ENCODE data around the gene LMF2. TPM values are rescaled to one million over a fixed set of nuclear protein-coding genes. Genes with fewer than 3 reads are reported as not detected.

The LMF2 gene
- total RNA-seq, 2 experiments from 2014 or later, result 49.2 to 50.7 TPM

- H3K4me2 ChIP-seq (ENCODE audit: low read length), result peak overlapping the region; percentile 80
- no peaks in the 10 kb centered on the region for H4K20me1 ChIP-seq (ENCODE audit: insufficient read depth, low read length)
- CTCF ChIA-PET (ENCODE audit: unreplicated experiment), result no interaction called here
- POLR2A ChIA-PET, result interaction anchor here (1.0 kb wide), 1 partner anchor 58 kb away, joined by 3 read pairs; the partner anchor contains the start of gene SCO2
- no peaks in the 10 kb centered on the region for H3K9me2 ChIP-seq (ENCODE audit: insufficient read depth, low read length)
- H3K4me3 ChIP-seq (ENCODE audit: low read depth, low read length, poor library complexity, severe bottlenecking), result peak overlapping the region; percentile 96
- no peak overlapping the region for H2AFZ ChIP-seq (ENCODE audit: low read length)
- intact Hi-C loops (cut with micrococcal nuclease; ENCODE audit: unreplicated experiment), result no loop called here
- no TSS peak for BruUV-seq (replicated peaks)
- H3K9me3 ChIP-seq (ENCODE audit: low read length), result no peaks in the 10 kb centered on the region
- TF ChIP-seq EZH2phosphoT487 (IDR thresholded peaks at IDR 0.05; ENCODE audit: borderline replicate concordance, low read depth, low read length), result no peak
- TF ChIP-seq CTCF (conservative IDR thresholded peaks at IDR 0.05; ENCODE audit: low read length), result no peak
- H3K36me3 ChIP-seq (ENCODE audit: insufficient read depth, low read length), result peaks cover 73% of the 10 kb centered on the region
- H3K4me1 ChIP-seq (ENCODE audit: insufficient read depth, low read length, poor library complexity, severe bottlenecking), result peaks cover 53% of the 10 kb centered on the region
- peak; percentile 30 for DNase-seq (ENCODE audit: low spot score)
- H3K79me2 ChIP-seq (ENCODE audit: insufficient read depth, low read depth, low read length), result peaks cover 41% of the 10 kb centered on the region
- peak overlapping the region; percentile 95 for H3K27ac ChIP-seq (ENCODE audit: low read depth, low read length, poor library complexity, severe bottlenecking)
Observed at GRCh38 chr22:50467341-50467740, 40.2 kb downstream of the LMF2 start.

GRCh38 chr22:50465066-50465930 lies 42.2 kb downstream of the LMF2 start:
- TF ChIP-seq EZH2phosphoT487 (IDR thresholded peaks at IDR 0.05; ENCODE audit: borderline replicate concordance, low read depth, low read length) (no peak), CTCF (conservative IDR thresholded peaks at IDR 0.05; ENCODE audit: low read length) (no peak)
- ChIA-PET POLR2A (no interaction called here), CTCF (ENCODE audit: unreplicated experiment) (no interaction called here)
- Histone ChIP-seq H3K9me3 (ENCODE audit: low read length) (no peaks in the 10 kb centered on the region), H3K36me3 (ENCODE audit: insufficient read depth, low read length) (peaks cover 85% of the 10 kb centered on the region), H3K9me2 (ENCODE audit: insufficient read depth, low read length) (no peaks in the 10 kb centered on the region), H3K4me1 (ENCODE audit: insufficient read depth, low read length, poor library complexity, severe bottlenecking) (peaks cover 33% of the 10 kb centered on the region), H4K20me1 (ENCODE audit: insufficient read depth, low read length) (no peaks in the 10 kb centered on the region), H3K27ac (ENCODE audit: low read depth, low read length, poor library complexity, severe bottlenecking) (no peak overlapping the region), H3K4me2 (ENCODE audit: low read length) (no peak overlapping the region), H3K4me3 (ENCODE audit: low read depth, low read length, poor library complexity, severe bottlenecking) (no peak overlapping the region), H2AFZ (ENCODE audit: low read length) (no peak overlapping the region), H3K79me2 (ENCODE audit: insufficient read depth, low read depth, low read length) (peaks cover 28% of the 10 kb centered on the region)
- intact Hi-C loops (cut with micrococcal nuclease; ENCODE audit: unreplicated experiment), result no loop called here
- no peak for DNase-seq (ENCODE audit: low spot score)
- BruUV-seq (replicated peaks), result no TSS peak

DNA sequence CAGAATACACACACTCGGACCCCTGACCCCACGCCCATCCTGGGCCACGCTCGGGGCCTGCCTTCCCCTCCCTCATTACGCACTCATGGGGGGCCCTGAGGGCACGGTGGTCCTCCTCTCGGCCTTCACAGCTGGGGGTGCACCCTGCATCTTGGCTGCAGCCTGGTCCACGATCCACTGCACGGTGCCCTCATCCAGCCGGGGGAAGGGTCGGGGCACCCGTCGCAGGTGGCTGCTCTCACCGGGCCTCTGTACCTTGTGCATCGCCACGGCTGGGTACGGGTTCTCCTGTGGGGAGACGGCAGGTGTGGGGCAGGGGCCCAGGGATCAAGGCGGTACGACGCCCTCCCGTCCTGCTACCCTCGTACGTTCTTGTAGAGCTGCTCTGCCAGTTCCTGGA lies 43.1 kb downstream of the LMF2 start:
- no TSS peak for BruUV-seq (replicated peaks)
- POLR2A ChIA-PET, result no interaction called here

More for the DNA sequence above, 43.1 kb downstream of the LMF2 start:
- Histone ChIP-seq H3K4me1 (ENCODE audit: insufficient read depth, low read length, poor library complexity, severe bottlenecking) (peaks cover 27% of the 10 kb centered on the region), H3K79me2 (ENCODE audit: insufficient read depth, low read depth, low read length) (peaks cover 28% of the 10 kb centered on the region), H3K27ac (ENCODE audit: low read depth, low read length, poor library complexity, severe bottlenecking) (no peak overlapping the region), H3K9me3 (ENCODE audit: low read length) (no peaks in the 10 kb centered on the region), H3K9me2 (ENCODE audit: insufficient read depth, low read length) (no peaks in the 10 kb centered on the region), H3K4me2 (ENCODE audit: low read length) (no peak overlapping the region), H3K36me3 (ENCODE audit: insufficient read depth, low read length) (peaks cover 93% of the 10 kb centered on the region), H2AFZ (ENCODE audit: low read length) (no peak overlapping the region), H4K20me1 (ENCODE audit: insufficient read depth, low read length) (no peaks in the 10 kb centered on the region), H3K4me3 (ENCODE audit: low read depth, low read length, poor library complexity, severe bottlenecking) (no peak overlapping the region)
- CTCF ChIA-PET (ENCODE audit: unreplicated experiment), result no interaction called here
- TF ChIP-seq CTCF (conservative IDR thresholded peaks at IDR 0.05; ENCODE audit: low read length), result no peak
- no peak for TF ChIP-seq EZH2phosphoT487 (IDR thresholded peaks at IDR 0.05; ENCODE audit: borderline replicate concordance, low read depth, low read length)
- intact Hi-C loops (cut with micrococcal nuclease; ENCODE audit: unreplicated experiment), result no loop called here
- no peak for DNase-seq (ENCODE audit: low spot score)

Data from OCI-LY7 (cell line).